Upper lobe of left lung (tissue), 4 donors: ENCODE results near the gene KRTAP21-3.

ENCODE experiments used
- CTCF ChIP-seq, 6 experiments: fragments of 450-650 bp in 4 of 6; fragments of 200-600 bp in 2 of 6; sonication (generic) in 2 of 6; IDR thresholded peaks; one replicate each; pipeline ENCODE4 v1.5.1; 2016 to 2019; ENCODE audit warnings: antibody characterized with exemption in 6 of 6
- EP300 ChIP-seq, 4 donors: sonication (generic); formaldehyde crosslinking; IDR thresholded peaks; one replicate each; pipeline ENCODE4 v1.5.1; 2017; ENCODE audit warnings: antibody characterized with exemption in 4 of 4, control low read depth in 2 of 4
- POLR2A ChIP-seq, 4 donors: fragments of 450-650 bp; IDR thresholded peaks; one replicate each; pipeline ENCODE4 v1.5.1; 2016 to 2017; ENCODE audit warnings: antibody characterized with exemption in 4 of 4, mild to moderate bottlenecking in 2 of 4
- POLR2AphosphoS5 ChIP-seq, 2 donors: sonication (generic); formaldehyde crosslinking; IDR thresholded peaks; one replicate each; pipeline ENCODE4 v1.5.1; 2017; ENCODE audit warnings: antibody characterized with exemption in 2 of 2

GRCh38 chr21:30714456-30714855, 4.1 kb downstream of the KRTAP21-3 start:
- TF ChIP-seq CTCF (IDR thresholded peaks at IDR 0.05) (no peak), POLR2A (IDR thresholded peaks at IDR 0.05) (no peak), POLR2AphosphoS5 (IDR thresholded peaks at IDR 0.05) (no peak), EP300 (IDR thresholded peaks at IDR 0.05) (no peak)
